ENCODE data around the gene BLTP2.

BLTP2 gene

GRCh38 chr17:28599311-28600184 lies 45.4 kb downstream of the BLTP2 start:
- peak; percentile 90 for DNase-seq (ENCODE audit: low spot score)
- FAIRE-seq, result no peak

DNA sequence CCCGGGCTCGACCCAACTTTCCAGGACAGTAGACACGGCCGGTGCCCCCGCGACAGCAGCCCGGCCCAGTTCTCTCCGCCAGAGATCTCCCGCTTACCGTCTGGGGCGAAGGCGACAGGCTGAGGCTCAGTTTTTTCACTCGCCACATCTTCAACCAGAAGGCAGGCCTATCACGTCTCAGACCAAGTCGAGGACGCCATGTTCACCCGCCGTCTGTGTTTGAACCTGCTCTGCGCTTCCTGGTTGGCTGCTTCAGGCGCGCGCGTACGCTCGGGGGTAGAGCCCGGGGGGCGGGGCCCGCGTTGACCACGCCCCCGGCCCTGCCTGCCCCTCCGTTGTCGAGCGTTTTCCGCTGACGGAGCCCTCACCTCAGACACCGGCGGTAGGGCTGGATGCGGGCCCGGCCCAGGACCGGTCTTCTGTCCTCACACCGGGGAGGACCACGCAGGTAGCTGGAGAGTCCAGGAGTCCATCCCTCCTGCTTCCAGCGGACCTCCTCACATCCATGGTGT lies 46.1 kb downstream of the BLTP2 start, which contains the start of gene SPAG5:
SPAG5 (minus strand) TSS at position 227 of the 512 bp plus-strand sequence; CDS start at position 148, 79 bp downstream.
- DNase-seq (ENCODE audit: low spot score) (peak; percentile 88), FAIRE-seq (peak; percentile 45)

DNA sequence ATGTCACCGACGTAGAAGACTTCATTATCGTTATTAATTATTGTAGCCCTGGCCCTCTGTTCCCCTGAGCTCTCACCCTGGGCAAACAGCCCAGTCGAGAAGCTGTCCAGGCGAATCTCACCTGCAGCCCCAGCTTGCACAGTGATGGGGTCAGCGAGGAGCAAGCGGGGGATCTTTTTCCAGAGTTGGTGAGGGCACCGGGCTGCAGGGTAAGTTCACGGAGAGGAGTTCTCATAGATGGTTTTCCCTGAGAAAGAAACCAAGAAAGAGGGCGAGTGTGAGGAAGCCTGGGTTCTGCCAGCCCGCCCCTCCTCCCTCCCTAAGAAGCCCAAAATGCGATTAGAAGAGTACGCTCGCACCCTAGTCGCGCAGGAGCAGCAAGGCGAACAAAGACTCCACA lies 46.6 kb downstream of the BLTP2 start:
- FAIRE-seq (no peak), DNase-seq (ENCODE audit: low spot score) (no peak)

- FAIRE-seq, result no peak
- DNase-seq (ENCODE audit: low spot score), result no peak
Measured at GRCh38 chr17:28597606-28598383, 47.2 kb downstream of the BLTP2 start.
